DOHH2 (cell line): ENCODE measurements around the gene STRIT1.

Source experiments
- H3F3A ChIP-seq: fragments of 200-600 bp; sonication (generic), shearing (Covaris generic); 2 replicates; pipeline ENCODE4 v1.6.0; 2016; ENCODE audit warnings: antibody characterized with exemption, mild to moderate bottlenecking; ENCODE audit not compliant: control insufficient read depth, insufficient read depth
- H3K27ac ChIP-seq: fragments of 200-600 bp; sonication (generic); 2 replicates; pipeline ENCODE4 v1.5.1; 2014; ENCODE audit warnings: low read depth, mild to moderate bottlenecking, low read length, moderate library complexity
- H3K27me3 ChIP-seq: fragments of 200-600 bp; sonication (generic); 2 replicates; pipeline ENCODE4 v1.6.1; 2014; ENCODE audit warnings: mild to moderate bottlenecking, low read length, mixed read lengths; ENCODE audit not compliant: control insufficient read depth
- H3K36me3 ChIP-seq: fragments of 200-600 bp; sonication (generic); 2 replicates; pipeline ENCODE4 v1.6.1; 2014; ENCODE audit warnings: mild to moderate bottlenecking, low read length, moderate library complexity, mixed read lengths; ENCODE audit not compliant: control insufficient read depth
- H3K4me1 ChIP-seq: fragments of 200-600 bp; sonication (generic); 2 replicates; pipeline ENCODE4 v1.6.1; 2014; ENCODE audit warnings: mild to moderate bottlenecking, low read length, mixed read lengths; ENCODE audit not compliant: control insufficient read depth
- H3K4me2 ChIP-seq: fragments of 200-600 bp; sonication (generic); 2 replicates; pipeline ENCODE4 v1.6.0; 2014; ENCODE audit warnings: mild to moderate bottlenecking, low read length, moderate library complexity
- H3K4me3 ChIP-seq: fragments of 200-600 bp; sonication (generic); 2 replicates; pipeline ENCODE4 v1.5.1; 2014; ENCODE audit warnings: mild to moderate bottlenecking, low read length, mixed read lengths
- H3K79me2 ChIP-seq: fragments of 200-600 bp; sonication (generic); 2 replicates; pipeline ENCODE4 v1.6.1; 2014; ENCODE audit warnings: mild to moderate bottlenecking, low read length, mixed read lengths; ENCODE audit not compliant: control insufficient read depth
- H3K9me2 ChIP-seq: fragments of 200-600 bp; sonication (generic); replicated peaks from 2 replicates; pipeline ENCODE4 v1.6.1; 2014; ENCODE audit warnings: mild to moderate bottlenecking, low read length, mixed read lengths; ENCODE audit not compliant: control insufficient read depth
- H3K9me3 ChIP-seq: fragments of 200-600 bp; sonication (generic); 2 replicates; pipeline ENCODE4 v1.6.1; 2014; ENCODE audit warnings: antibody characterized with exemption, low read length, mixed read lengths; ENCODE audit not compliant: control insufficient read depth, insufficient read depth
- H4K20me1 ChIP-seq: fragments of 200-600 bp; sonication (generic); 2 replicates; pipeline ENCODE4 v1.6.0; 2014; ENCODE audit warnings: low read depth, mild to moderate bottlenecking, antibody characterized with exemption, low read length, moderate library complexity; ENCODE audit not compliant: control insufficient read depth, insufficient read depth
- CTCF ChIP-seq: fragments of 200-600 bp; sonication (generic); IDR thresholded peaks from one replicate; pipeline ENCODE4 v1.5.1; 2014; ENCODE audit warnings: antibody characterized with exemption, mild to moderate bottlenecking, low read depth, low read length; ENCODE audit not compliant: poor library complexity, severe bottlenecking
- EZH2phosphoT487 ChIP-seq: fragments of 200-600 bp; sonication (generic); IDR thresholded peaks from 2 replicates; pipeline ENCODE4 v1.6.1; 2017; ENCODE audit warnings: borderline replicate concordance, mild to moderate bottlenecking, antibody characterized with exemption, low read length, moderate library complexity, mixed read lengths

STRIT1 gene

GRCh38 chr3:155241579-155241978 lies 51.9 kb downstream of the STRIT1 start:
- Histone ChIP-seq H3K4me1 (peaks cover 57% of the 10 kb centered on the region), H3K27ac (no peak overlapping the region), H3K79me2 (no peaks in the 10 kb centered on the region), H3K4me3 (no peak overlapping the region), H3F3A (peaks cover 12% of the 10 kb centered on the region), H3K9me2 (no peaks in the 10 kb centered on the region), H4K20me1 (no peaks in the 10 kb centered on the region), H3K4me2 (no peak overlapping the region), H3K36me3 (peaks cover 26% of the 10 kb centered on the region), H3K27me3 (no peaks in the 10 kb centered on the region), H3K9me3 (peaks cover 15% of the 10 kb centered on the region)
- TF ChIP-seq EZH2phosphoT487 (no peak), CTCF (no peak)
